Measurements from ENCODE around the gene HAUS5. TPM values are rescaled to one million over a fixed set of nuclear protein-coding genes. Genes with fewer than 3 reads are reported as not detected.

HAUS5 gene
- total and polyA plus RNA-seq, 10 of the 15 experiments (the other 5 are each of a cell fraction or from before 2014, with no cell fraction given) = 3.1 to 32.6 (median 17.6) TPM

- TF ChIP-seq NR2F1 (conservative IDR thresholded peaks at IDR 0.05) (peak; percentile 40; the same call in 1 of the 2 replicates), CREM (IDR thresholded peaks at IDR 0.05; ENCODE audit: low read depth) (peak; percentile 100), SMARCA5 (IDR thresholded peaks at IDR 0.05) (no peak), REST (IDR thresholded peaks at IDR 0.05; ENCODE audit: low read depth, low read length) (no peak), PML (IDR thresholded peaks at IDR 0.05; ENCODE audit: low read length) (peak; percentile 69; the same call in 1 of the 2 replicates), PRDM15 (CRISPR knock-in tag; IDR thresholded peaks at IDR 0.05) (peak; percentile 89; the same call in 1 of the 2 replicates), USF2 (IDR thresholded peaks at IDR 0.05; ENCODE audit: borderline replicate concordance, low read depth, low read length) (no peak), NR2C2 (IDR thresholded peaks at IDR 0.05; ENCODE audit: borderline replicate concordance, control insufficient read depth, insufficient read length, low read depth) (no peak), CBX5 (IDR thresholded peaks at IDR 0.05; ENCODE audit: low read depth) (no peak), MEF2B (IDR thresholded peaks at IDR 0.05; ENCODE audit: partially characterized antibody, poor library complexity, severe bottlenecking) (no peak), PAX8 (IDR thresholded peaks at IDR 0.05) (no peak), SMAD1 (IDR thresholded peaks at IDR 0.05; ENCODE audit: low read depth, partially characterized antibody) (no peak), POLR2AphosphoS2 (IDR thresholded peaks at IDR 0.05; ENCODE audit: low read depth, low read length) (0 out of 2 replicates have a peak, but pooled peaks have one; percentile 38), RELA (IDR thresholded peaks at IDR 0.05; ENCODE audit: borderline replicate concordance, partially characterized antibody) (peak; percentile 99), ZBTB11 (CRISPR knock-in tag; IDR thresholded peaks at IDR 0.05) (no peak), SUZ12 (IDR thresholded peaks at IDR 0.05; ENCODE audit: unreplicated experiment) (no peak)
Measured at GRCh38 chr19:35612559-35613321, at the start of gene HAUS5 (continued).
